Adipocyte (in vitro differentiated cells): ENCODE results near the gene EBF3.
A peak's percentile ranks its signal among the peaks of the same experiment; 100 is the strongest.

Source experiments
- DNase-seq: peaks from one replicate; pipeline ENCODE4 v3.0.0-alpha.2; 2015; ENCODE audit warnings: low read depth
- H3K27me3 ChIP-seq: replicated peaks from 2 replicates; pipeline ENCODE4 v1.7.0; 2013; ENCODE audit warnings: mild to moderate bottlenecking, low read length, moderate library complexity; ENCODE audit not compliant: control insufficient read depth, insufficient read depth
- H3K36me3 ChIP-seq: 2 replicates; pipeline ENCODE4 v1.7.0; 2013; ENCODE audit warnings: low read length, mild to moderate bottlenecking, moderate library complexity; ENCODE audit not compliant: control insufficient read depth, insufficient read depth, severe bottlenecking
- H3K4me1 ChIP-seq: 2 replicates; pipeline ENCODE4 v1.7.0; 2013; ENCODE audit warnings: mild to moderate bottlenecking, low read length, moderate library complexity; ENCODE audit not compliant: control insufficient read depth, insufficient read depth
- H3K4me3 ChIP-seq: 2 replicates; pipeline ENCODE4 v1.7.0; 2013; ENCODE audit warnings: mild to moderate bottlenecking, low read length, moderate library complexity
- H3K9ac ChIP-seq: 2 replicates; pipeline ENCODE4 v1.7.0; 2013; ENCODE audit warnings: mild to moderate bottlenecking, low read length, moderate library complexity
- H3K9me3 ChIP-seq: 2 replicates; pipeline ENCODE4 v1.7.0; 2013; ENCODE audit warnings: mild to moderate bottlenecking, low read length, moderate library complexity; ENCODE audit not compliant: control insufficient read depth

The EBF3 gene

GRCh38 chr10:129899276-129900130 lies 64.6 kb downstream of the EBF3 start:
- Histone ChIP-seq H3K36me3 (peaks cover 6% of the 10 kb centered on the region), H3K27me3 (no peaks in the 10 kb centered on the region), H3K9ac (no peak overlapping the region), H3K4me1 (peaks cover 7% of the 10 kb centered on the region), H3K9me3 (no peaks in the 10 kb centered on the region), H3K4me3 (no peak overlapping the region)
- DNase-seq = no peak

- peaks cover 6% of the 10 kb centered on the region for H3K36me3 ChIP-seq
- H3K9me3 ChIP-seq = no peaks in the 10 kb centered on the region
- H3K4me3 ChIP-seq = no peak overlapping the region
- H3K4me1 ChIP-seq = peaks cover 14% of the 10 kb centered on the region
- no peaks in the 10 kb centered on the region for H3K27me3 ChIP-seq
- no peak for DNase-seq
- no peak overlapping the region for H3K9ac ChIP-seq
Measured at GRCh38 chr10:129898706-129899268, 65.3 kb downstream of the EBF3 start.

- Histone ChIP-seq H3K4me1 (peaks cover 21% of the 10 kb centered on the region), H3K4me3 (no peak overlapping the region), H3K9me3 (no peaks in the 10 kb centered on the region), H3K27me3 (no peaks in the 10 kb centered on the region), H3K9ac (no peak overlapping the region), H3K36me3 (peaks cover 6% of the 10 kb centered on the region)
- DNase-seq = no peak
Measured at GRCh38 chr10:129897871-129898626, 66.0 kb downstream of the EBF3 start.

- no peak overlapping the region for H3K4me3 ChIP-seq
Measured at GRCh38 chr10:129896860-129897200, 67.2 kb downstream of the EBF3 start.

GRCh38 chr10:129896136-129896859 lies 67.8 kb downstream of the EBF3 start:
- no peaks in the 10 kb centered on the region for H3K9me3 ChIP-seq
- no peak for DNase-seq
- H3K9ac ChIP-seq = no peak overlapping the region
- peaks cover 39% of the 10 kb centered on the region for H3K4me1 ChIP-seq
- H3K27me3 ChIP-seq = no peaks in the 10 kb centered on the region
- H3K36me3 ChIP-seq = no peaks in the 10 kb centered on the region
- no peak overlapping the region for H3K4me3 ChIP-seq

More at GRCh38 chr10:129896860-129897200, 67.2 kb downstream of the EBF3 start:
- Histone ChIP-seq H3K9me3 (no peaks in the 10 kb centered on the region), H3K9ac (no peak overlapping the region), H3K4me1 (peaks cover 33% of the 10 kb centered on the region), H3K27me3 (no peaks in the 10 kb centered on the region), H3K36me3 (no peaks in the 10 kb centered on the region)
- no peak for DNase-seq

GRCh38 chr10:129895811-129896135 lies 68.3 kb downstream of the EBF3 start:
- DNase-seq = no peak
- Histone ChIP-seq H3K4me3 (no peak overlapping the region), H3K9me3 (no peaks in the 10 kb centered on the region), H3K4me1 (peaks cover 44% of the 10 kb centered on the region), H3K36me3 (no peaks in the 10 kb centered on the region), H3K27me3 (no peaks in the 10 kb centered on the region), H3K9ac (no peak overlapping the region)

GRCh38 chr10:129894698-129895097 lies 69.4 kb downstream of the EBF3 start:
- Histone ChIP-seq H3K36me3 (no peaks in the 10 kb centered on the region), H3K9ac (no peak overlapping the region), H3K4me1 (peaks cover 50% of the 10 kb centered on the region), H3K4me3 (no peak overlapping the region), H3K27me3 (no peaks in the 10 kb centered on the region), H3K9me3 (no peaks in the 10 kb centered on the region)
- no peak for DNase-seq

GRCh38 chr10:129893104-129894089 lies 70.7 kb downstream of the EBF3 start:
- no peaks in the 10 kb centered on the region for H3K36me3 ChIP-seq
- H3K9me3 ChIP-seq = no peaks in the 10 kb centered on the region
- DNase-seq = no peak
- H3K4me3 ChIP-seq = peak overlapping the region; percentile 41
- peak overlapping the region; percentile 4 for H3K9ac ChIP-seq
- peaks cover 55% of the 10 kb centered on the region for H3K4me1 ChIP-seq
- no peaks in the 10 kb centered on the region for H3K27me3 ChIP-seq

- peak overlapping the region; percentile 41 for H3K4me3 ChIP-seq
- DNase-seq = no peak
- H3K4me1 ChIP-seq = peaks cover 55% of the 10 kb centered on the region
- no peaks in the 10 kb centered on the region for H3K36me3 ChIP-seq
- H3K9me3 ChIP-seq = no peaks in the 10 kb centered on the region
- peak overlapping the region; percentile 4 for H3K9ac ChIP-seq
- no peaks in the 10 kb centered on the region for H3K27me3 ChIP-seq
Measured at GRCh38 chr10:129892548-129893052, 71.5 kb downstream of the EBF3 start.

- Histone ChIP-seq H3K4me1 (peaks cover 55% of the 10 kb centered on the region), H3K4me3 (no peak overlapping the region), H3K27me3 (no peaks in the 10 kb centered on the region), H3K36me3 (no peaks in the 10 kb centered on the region), H3K9me3 (no peaks in the 10 kb centered on the region), H3K9ac (no peak overlapping the region)
- DNase-seq = no peak
Measured at GRCh38 chr10:129891806-129892205, 72.3 kb downstream of the EBF3 start.
